ENCODE measurements around the gene SLX1A. TPM values are rescaled to one million over a fixed set of nuclear protein-coding genes. Genes with fewer than 3 reads are reported as not detected.
"Not testable (repeated sequence)": the region's sequence is repeated elsewhere in the genome, so short reads cannot be mapped to it uniquely, and the experiment has no call there.

The SLX1A gene
- polyA plus RNA-seq, 3 donors, result 24.9 to 39.9 (median 35.5) TPM

GRCh38 chr16:30209032-30209431, 15.4 kb downstream of the SLX1A start:
- DNase-seq, result not testable (repeated sequence)

GRCh38 chr16:30211414-30211813, 17.7 kb downstream of the SLX1A start:
- DNase-seq, result not testable (repeated sequence)

GRCh38 chr16:30217082-30217481, 23.4 kb downstream of the SLX1A start:
- not testable (repeated sequence) for DNase-seq

Other genes starting within 250 kb of the SLX1A start
- 100 to 1,000 TPM; 106 to 123 (median 113) TPM for gene TMEM219, start 231.8 kb upstream of the SLX1A start, polyA plus RNA-seq (ENCODE audit: insufficient read length in 3 of 3)
- gene TAOK2, start 220.0 kb upstream of the SLX1A start, polyA plus RNA-seq (ENCODE audit: insufficient read length in 3 of 3), result 10 to 100 TPM; 51.0 to 56.5 (median 53.1) TPM
- 10 to 100 TPM; 19.9 to 22.2 (median 20.7) TPM for gene HIRIP3, start 198.3 kb upstream of the SLX1A start, polyA plus RNA-seq (ENCODE audit: insufficient read length in 3 of 3)
- gene INO80E, start 197.6 kb upstream of the SLX1A start, polyA plus RNA-seq (ENCODE audit: insufficient read length in 3 of 3), result 10 to 100 TPM; 52.3 to 64.9 (median 56.6) TPM
- 1 to 10 TPM; 2.9 to 4.9 (median 4.6) TPM for gene DOC2A, start 182.8 kb upstream of the SLX1A start, polyA plus RNA-seq (ENCODE audit: insufficient read length in 3 of 3)
- not detected for gene C16orf92, start 170.7 kb upstream of the SLX1A start, polyA plus RNA-seq (ENCODE audit: insufficient read length in 3 of 3)
- 1 to 10 TPM; 1.2 to 1.7 (median 1.2) TPM for gene TLCD3B, start 162.6 kb upstream of the SLX1A start, polyA plus RNA-seq (ENCODE audit: insufficient read length in 3 of 3)
- gene ALDOA, start 128.1 kb upstream of the SLX1A start, polyA plus RNA-seq (ENCODE audit: insufficient read length in 3 of 3), result 100 to 1,000 TPM; 525 to 600 (median 593) TPM
- 100 to 1,000 TPM in 2 of 3 donors, 10 to 100 TPM in 1; 99.4 to 116 (median 109) TPM for gene PPP4C, start 117.9 kb upstream of the SLX1A start, polyA plus RNA-seq (ENCODE audit: insufficient read length in 3 of 3)
- 1 to 10 TPM; 1.5 to 1.9 (median 1.7) TPM for gene TBX6, start 102.0 kb upstream of the SLX1A start, polyA plus RNA-seq (ENCODE audit: insufficient read length in 3 of 3)
- gene YPEL3, start 97.7 kb upstream of the SLX1A start, polyA plus RNA-seq (ENCODE audit: insufficient read length in 3 of 3), result 10 to 100 TPM; 58.6 to 70.9 (median 60.8) TPM
- 10 to 100 TPM; 11.3 to 13.6 (median 13.0) TPM for gene GDPD3, start 80.3 kb upstream of the SLX1A start, polyA plus RNA-seq (ENCODE audit: insufficient read length in 3 of 3)
- 10 to 100 TPM; 84.3 to 88.5 (median 85.4) TPM for gene MAPK3, start 70.7 kb upstream of the SLX1A start, polyA plus RNA-seq (ENCODE audit: insufficient read length in 3 of 3)
- 10 to 100 TPM in 1 of 3 donors, 1 to 10 TPM in 2; 9.2 to 15.1 (median 9.8) TPM for gene CORO1A, start 10.3 kb upstream of the SLX1A start, polyA plus RNA-seq (ENCODE audit: insufficient read length in 3 of 3)
- 10 to 100 TPM; 32.5 to 43.1 (median 37.9) TPM for gene BOLA2B, start 209 bp upstream of the SLX1A start, polyA plus RNA-seq (ENCODE audit: insufficient read length in 3 of 3)
- 10 to 100 TPM; 10.6 to 25.3 (median 16.6) TPM for gene SULT1A3, start 5.4 kb downstream of the SLX1A start, polyA plus RNA-seq (ENCODE audit: insufficient read length in 3 of 3)
- gene NPIPB13, start 54.6 kb downstream of the SLX1A start, polyA plus RNA-seq (ENCODE audit: insufficient read length in 3 of 3), result 10 to 100 TPM in 2 of 3 donors, 1 to 10 TPM in 1; 3.4 to 37.4 (median 29.1) TPM
- gene CD2BP2, start 161.4 kb downstream of the SLX1A start, polyA plus RNA-seq (ENCODE audit: insufficient read length in 3 of 3), result 10 to 100 TPM; 54.6 to 62.3 (median 62.3) TPM
- 10 to 100 TPM; 37.9 to 46.2 (median 39.1) TPM for gene TBC1D10B, start 176.6 kb downstream of the SLX1A start, polyA plus RNA-seq (ENCODE audit: insufficient read length in 3 of 3)
- 1 to 10 TPM in 2 of 3 donors, under 1 TPM in 1; 0.70 to 5.1 (median 1.9) TPM for gene MYL11, start 180.9 kb downstream of the SLX1A start, polyA plus RNA-seq (ENCODE audit: insufficient read length in 3 of 3)
- gene SEPTIN1, start 188.7 kb downstream of the SLX1A start, polyA plus RNA-seq (ENCODE audit: insufficient read length in 3 of 3), result 1 to 10 TPM; 2.6 to 2.8 (median 2.6) TPM
- 10 to 100 TPM; 15.0 to 16.5 (median 15.9) TPM for gene ZNF48, start 201.5 kb downstream of the SLX1A start, polyA plus RNA-seq (ENCODE audit: insufficient read length in 3 of 3)
- gene ZNF771, start 213.7 kb downstream of the SLX1A start, polyA plus RNA-seq (ENCODE audit: insufficient read length in 3 of 3), result 10 to 100 TPM in 1 of 3 donors, 1 to 10 TPM in 2; 7.7 to 11.1 (median 9.9) TPM
- gene DCTPP1, start 236.2 kb downstream of the SLX1A start, polyA plus RNA-seq (ENCODE audit: insufficient read length in 3 of 3), result 10 to 100 TPM; 50.1 to 56.8 (median 54.9) TPM

All from renal pelvis (tissue), 4 donors.